Peyer's patch (tissue), 4 donors: Measurements from ENCODE around the gene TSR1.

Source experiments
- CTCF ChIP-seq, 6 experiments: fragments of 450-650 bp in 4 of 6; fragments of 200-600 bp in 2 of 6; sonication (generic) in 1 of 6; IDR thresholded peaks; one replicate each; pipeline ENCODE4 v1.5.1; 2017 to 2019; ENCODE audit warnings: antibody characterized with exemption in 6 of 6, mild to moderate bottlenecking in 3 of 6, moderate library complexity in 1 of 6
- POLR2A ChIP-seq, 2 donors: fragments of 450-650 bp; IDR thresholded peaks; one replicate each; pipeline ENCODE4 v1.5.1; 2017; ENCODE audit warnings: antibody characterized with exemption in 2 of 2, mild to moderate bottlenecking in 2 of 2, moderate library complexity in 2 of 2

- TF ChIP-seq POLR2A (IDR thresholded peaks at IDR 0.05) (no peak), CTCF (IDR thresholded peaks at IDR 0.05) (no peak)
Measured at GRCh38 chr17:2299756-2300155, 36.5 kb downstream of the TSR1 start.
